ENCODE measurements around the gene SVIL. TPM values are rescaled to one million over a fixed set of nuclear protein-coding genes. Genes with fewer than 3 reads are reported as not detected.

SVIL gene
- total RNA-seq, 1 donor from 2014 or later = 94.7 TPM

GRCh38 chr10:29479081-29479925 lies 155.5 kb downstream of the SVIL start:
- no peak overlapping the region for H3K27ac ChIP-seq
- TF ChIP-seq CTCF (IDR thresholded peaks at IDR 0.05) = no peak
- peak in 1 of 2 donors; percentile 57 for DNase-seq (ENCODE audit: low spot score in 2 of 2)
- no peak overlapping the region for H3K4me3 ChIP-seq
- peaks cover 5 to 28% of the 10 kb centered on the region in 2 donors for H3K4me1 ChIP-seq
- no peaks in the 10 kb centered on the region for H3K27me3 ChIP-seq
- no peaks in the 10 kb centered on the region for H3K9me3 ChIP-seq
- peaks cover 51 to 73% of the 10 kb centered on the region in 2 donors for H3K36me3 ChIP-seq
- intact Hi-C loops (cut with DNase I) = no loop called here

GRCh38 chr10:29473406-29474100 lies 161.2 kb downstream of the SVIL start:
- peak in 1 of 2 donors; percentile 65 for DNase-seq (ENCODE audit: low spot score in 2 of 2)
- H3K4me1 ChIP-seq = peaks cover 0 to 43% of the 10 kb centered on the region in 2 donors
- intact Hi-C loops (cut with DNase I) = no loop called here
- H3K27me3 ChIP-seq = no peaks in the 10 kb centered on the region
- H3K9me3 ChIP-seq = no peaks in the 10 kb centered on the region
- no peak for TF ChIP-seq CTCF (IDR thresholded peaks at IDR 0.05)
- H3K27ac ChIP-seq = peak overlapping the region; percentile 54 to 63
- peaks cover 66 to 76% of the 10 kb centered on the region in 2 donors for H3K36me3 ChIP-seq
- H3K4me3 ChIP-seq = no peak overlapping the region

DNA sequence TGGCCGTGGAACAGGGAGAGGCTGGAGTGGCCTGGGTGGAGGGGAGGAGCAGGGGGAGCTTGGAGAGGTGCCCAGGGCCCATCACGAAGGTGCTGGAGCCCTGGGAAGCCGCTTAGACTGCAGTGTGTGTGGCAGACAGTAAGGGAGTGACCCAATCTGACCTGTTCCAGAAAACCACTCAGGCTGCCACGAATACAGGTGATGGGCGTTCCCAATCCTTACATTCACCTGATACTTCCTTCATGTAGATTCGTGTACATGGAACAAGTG lies 161.7 kb downstream of the SVIL start:
- H3K36me3 ChIP-seq = peaks cover 60 to 73% of the 10 kb centered on the region in 2 donors
- TF ChIP-seq CTCF (IDR thresholded peaks at IDR 0.05) = no peak
- H3K27ac ChIP-seq = peak overlapping the region; percentile 54 to 56
- H3K9me3 ChIP-seq = no peaks in the 10 kb centered on the region
- no peaks in the 10 kb centered on the region for H3K27me3 ChIP-seq
- H3K4me3 ChIP-seq = no peak overlapping the region
- H3K4me1 ChIP-seq = peaks cover 0 to 41% of the 10 kb centered on the region in 2 donors
- intact Hi-C loops (cut with DNase I) = no loop called here
- peak in 1 of 2 donors; percentile 50 for DNase-seq (ENCODE audit: low spot score in 2 of 2)

DNA sequence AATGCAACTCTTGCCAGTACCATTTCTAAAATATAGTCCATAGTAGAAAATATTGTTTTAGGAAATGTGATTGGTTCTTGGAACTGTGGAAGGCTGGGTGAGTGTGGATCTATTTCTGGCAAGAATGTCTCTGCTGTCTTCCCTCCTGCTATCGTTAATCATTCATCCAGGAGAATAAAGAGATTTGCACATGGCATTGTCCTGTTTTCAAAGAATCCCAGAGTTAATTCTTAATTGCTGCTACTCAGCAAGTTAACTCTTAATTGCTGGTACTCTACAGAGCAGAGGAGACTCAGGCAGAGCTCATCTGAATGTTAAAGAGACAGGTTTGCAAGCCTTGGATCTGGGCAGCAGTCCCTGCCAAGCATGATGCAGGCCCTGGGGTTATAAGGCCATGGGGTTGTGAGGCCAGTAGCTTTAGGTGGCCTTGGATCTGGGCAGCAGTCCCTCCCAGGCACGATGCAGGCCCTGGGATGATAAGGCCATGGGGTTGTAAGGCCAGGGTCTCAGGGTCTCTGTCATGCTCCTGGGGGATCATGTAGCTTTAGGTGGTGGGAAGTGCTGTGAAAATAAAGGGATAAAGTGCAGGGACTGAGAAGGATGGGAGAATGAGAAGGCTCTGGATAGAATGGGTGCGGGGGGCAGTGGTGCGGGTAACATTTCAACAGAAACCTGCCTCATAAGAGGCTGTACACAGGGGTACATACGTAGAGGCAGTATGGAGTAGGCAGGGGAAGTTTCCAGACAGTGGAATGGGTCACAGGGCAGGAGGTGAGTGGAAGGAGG lies 162.3 kb downstream of the SVIL start:
- H3K27me3 ChIP-seq = no peaks in the 10 kb centered on the region
- no peak overlapping the region for H3K4me3 ChIP-seq
- peak in 1 of 2 donors; percentile 53 for DNase-seq (ENCODE audit: low spot score in 2 of 2)
- H3K36me3 ChIP-seq = peaks cover 62 to 73% of the 10 kb centered on the region in 2 donors
- peaks cover 0 to 36% of the 10 kb centered on the region in 2 donors for H3K4me1 ChIP-seq
- peak overlapping the region; percentile 54 to 56 for H3K27ac ChIP-seq
- no peak for TF ChIP-seq CTCF (IDR thresholded peaks at IDR 0.05)
- no peaks in the 10 kb centered on the region for H3K9me3 ChIP-seq
- intact Hi-C loops (cut with DNase I) = no loop called here

DNA sequence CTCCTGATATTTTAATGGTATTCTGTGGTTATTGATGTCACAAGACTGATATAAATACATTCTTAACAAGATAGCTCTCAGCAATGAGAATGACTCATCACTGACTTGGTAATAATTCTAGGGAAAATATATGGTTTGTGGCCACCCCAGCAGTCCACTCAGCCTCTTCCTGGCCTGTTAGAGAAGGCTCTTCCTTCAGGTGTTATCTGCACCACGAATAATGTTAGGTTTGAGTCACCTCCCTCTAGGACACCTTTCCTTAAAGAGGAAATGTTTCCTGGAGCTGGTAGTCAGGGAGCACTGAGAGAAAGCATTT lies 163.3 kb downstream of the SVIL start:
- no peak overlapping the region for H3K4me3 ChIP-seq
- H3K27me3 ChIP-seq = no peaks in the 10 kb centered on the region
- H3K36me3 ChIP-seq = peaks cover 65 to 75% of the 10 kb centered on the region in 2 donors
- intact Hi-C loops (cut with DNase I) = no loop called here
- H3K4me1 ChIP-seq = peaks cover 0 to 31% of the 10 kb centered on the region in 2 donors
- DNase-seq (ENCODE audit: low spot score in 2 of 2) = no peak
- TF ChIP-seq CTCF (IDR thresholded peaks at IDR 0.05) = no peak
- H3K9me3 ChIP-seq = no peaks in the 10 kb centered on the region
- peak overlapping the region in 1 of 2 donors; percentile 11 for H3K27ac ChIP-seq
